ENCODE measurements around the gene CNTN4. TPM values are rescaled to one million over a fixed set of nuclear protein-coding genes. Genes with fewer than 3 reads are reported as not detected.

CNTN4 gene
- total RNA-seq, 1 donor = under 0.01 TPM

DNA sequence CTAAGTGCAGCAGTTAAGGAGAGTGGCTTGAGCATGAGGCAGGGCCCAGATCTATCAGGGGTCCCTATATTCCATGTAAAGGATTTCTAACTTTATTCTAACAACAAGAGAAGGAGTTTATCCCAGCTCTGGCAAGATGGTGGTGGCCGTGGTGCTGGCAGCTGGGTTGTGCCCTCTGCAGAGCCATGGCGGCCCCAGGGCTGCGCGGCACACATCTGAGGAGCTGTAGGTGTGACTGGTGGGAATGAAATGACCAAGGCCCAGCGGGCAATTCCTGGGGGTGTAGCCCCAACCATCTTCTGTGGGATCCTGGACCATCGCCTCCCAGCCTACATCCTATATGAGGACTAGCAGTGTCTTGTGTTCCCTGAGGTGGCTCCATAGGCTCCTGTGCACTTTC lies 263.5 kb downstream of the CNTN4 start:
- TF ChIP-seq, protein P1, sequence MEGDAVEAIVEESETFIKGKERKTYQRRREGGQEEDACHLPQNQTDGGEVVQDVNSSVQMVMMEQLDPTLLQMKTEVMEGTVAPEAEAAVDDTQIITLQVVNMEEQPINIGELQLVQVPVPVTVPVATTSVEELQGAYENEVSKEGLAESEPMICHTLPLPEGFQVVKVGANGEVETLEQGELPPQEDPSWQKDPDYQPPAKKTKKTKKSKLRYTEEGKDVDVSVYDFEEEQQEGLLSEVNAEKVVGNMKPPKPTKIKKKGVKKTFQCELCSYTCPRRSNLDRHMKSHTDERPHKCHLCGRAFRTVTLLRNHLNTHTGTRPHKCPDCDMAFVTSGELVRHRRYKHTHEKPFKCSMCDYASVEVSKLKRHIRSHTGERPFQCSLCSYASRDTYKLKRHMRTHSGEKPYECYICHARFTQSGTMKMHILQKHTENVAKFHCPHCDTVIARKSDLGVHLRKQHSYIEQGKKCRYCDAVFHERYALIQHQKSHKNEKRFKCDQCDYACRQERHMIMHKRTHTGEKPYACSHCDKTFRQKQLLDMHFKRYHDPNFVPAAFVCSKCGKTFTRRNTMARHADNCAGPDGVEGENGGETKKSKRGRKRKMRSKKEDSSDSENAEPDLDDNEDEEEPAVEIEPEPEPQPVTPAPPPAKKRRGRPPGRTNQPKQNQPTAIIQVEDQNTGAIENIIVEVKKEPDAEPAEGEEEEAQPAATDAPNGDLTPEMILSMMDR (IDR thresholded peaks at IDR 0.05; ENCODE audit: extremely low read depth, low read depth, low read length) = no peak

DNA sequence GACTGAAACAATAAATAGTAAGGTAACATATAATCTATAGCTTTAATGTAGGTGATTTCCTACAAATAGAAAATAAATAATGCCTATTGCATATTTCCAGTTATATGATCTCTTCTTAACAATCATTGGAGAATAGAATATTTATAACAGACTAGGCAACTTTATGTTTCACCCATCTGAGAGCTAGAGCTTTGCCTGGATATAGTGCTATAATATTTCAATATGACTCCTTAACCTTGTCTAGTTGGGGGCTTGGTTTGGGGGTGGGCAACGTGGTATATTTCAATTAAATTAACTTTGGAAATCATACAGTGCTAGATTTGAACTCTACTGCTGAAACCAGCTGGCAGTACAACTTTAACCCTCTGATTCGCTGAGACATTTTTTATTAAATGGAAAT lies 265.2 kb downstream of the CNTN4 start:
- Histone ChIP-seq H3K79me2 (ENCODE audit: insufficient read depth, low read length) (no peaks in the 10 kb centered on the region), H3K4me3 (ENCODE audit: insufficient read depth, low read length) (no peak overlapping the region), H4K20me1 (ENCODE audit: insufficient read depth, low read length) (no peaks in the 10 kb centered on the region), H3K4me1 (ENCODE audit: insufficient read depth, low read length) (no peaks in the 10 kb centered on the region), H3K4me2 (ENCODE audit: insufficient read depth, low read length) (no peak overlapping the region), H3K9me3 (ENCODE audit: low read depth, low read length) (peaks cover 2% of the 10 kb centered on the region), H3K36me3 (ENCODE audit: insufficient read depth, low read length) (no peaks in the 10 kb centered on the region), H3K27ac (ENCODE audit: low read depth, low read length) (no peak overlapping the region), H2AFZ (ENCODE audit: low read length) (no peak overlapping the region), H3K27me3 (ENCODE audit: insufficient read depth, low read length) (no peaks in the 10 kb centered on the region)
- no peak for DNase-seq (ENCODE audit: insufficient read length, low spot score, missing footprints)
- TF ChIP-seq, protein P1 (IDR thresholded peaks at IDR 0.05; ENCODE audit: extremely low read depth, low read depth, low read length) = no peak

More for the DNA sequence above, 263.5 kb downstream of the CNTN4 start:
- Histone ChIP-seq H3K4me1 (ENCODE audit: insufficient read depth, low read length) (no peaks in the 10 kb centered on the region), H4K20me1 (ENCODE audit: insufficient read depth, low read length) (no peaks in the 10 kb centered on the region), H3K79me2 (ENCODE audit: insufficient read depth, low read length) (no peaks in the 10 kb centered on the region), H3K4me3 (ENCODE audit: insufficient read depth, low read length) (no peak overlapping the region), H3K9me3 (ENCODE audit: low read depth, low read length) (peaks cover 2% of the 10 kb centered on the region), H2AFZ (ENCODE audit: low read length) (no peak overlapping the region), H3K27me3 (ENCODE audit: insufficient read depth, low read length) (no peaks in the 10 kb centered on the region), H3K4me2 (ENCODE audit: insufficient read depth, low read length) (no peak overlapping the region), H3K36me3 (ENCODE audit: insufficient read depth, low read length) (no peaks in the 10 kb centered on the region), H3K27ac (ENCODE audit: low read depth, low read length) (no peak overlapping the region)
- DNase-seq (ENCODE audit: insufficient read length, low spot score, missing footprints) = no peak

DNA sequence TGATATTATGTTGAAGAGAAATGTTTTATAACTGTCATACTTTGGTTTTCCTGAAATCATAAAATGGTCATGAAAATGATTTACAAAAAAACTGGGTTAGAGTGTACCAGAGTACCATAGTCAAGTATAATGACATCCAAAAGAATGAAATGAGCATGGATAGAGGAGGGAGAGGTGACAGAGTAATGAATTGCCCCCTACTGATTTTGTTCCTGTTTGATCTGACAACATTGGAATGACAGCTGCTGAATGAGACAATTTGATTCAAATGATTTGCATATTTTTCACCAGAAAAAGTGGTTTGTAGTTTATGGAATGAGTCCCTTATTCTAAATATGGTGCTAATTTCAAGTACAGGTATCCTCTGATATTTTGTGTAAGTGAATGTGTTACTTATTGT lies 271.7 kb downstream of the CNTN4 start:
- Histone ChIP-seq H3K27me3 (ENCODE audit: insufficient read depth, low read length) (no peaks in the 10 kb centered on the region), H2AFZ (ENCODE audit: low read length) (no peak overlapping the region), H3K79me2 (ENCODE audit: insufficient read depth, low read length) (no peaks in the 10 kb centered on the region), H3K4me3 (ENCODE audit: insufficient read depth, low read length) (no peak overlapping the region), H3K4me2 (ENCODE audit: insufficient read depth, low read length) (no peak overlapping the region), H3K4me1 (ENCODE audit: insufficient read depth, low read length) (no peaks in the 10 kb centered on the region), H4K20me1 (ENCODE audit: insufficient read depth, low read length) (no peaks in the 10 kb centered on the region), H3K9me3 (ENCODE audit: low read depth, low read length) (no peaks in the 10 kb centered on the region), H3K36me3 (ENCODE audit: insufficient read depth, low read length) (no peaks in the 10 kb centered on the region), H3K27ac (ENCODE audit: low read depth, low read length) (no peak overlapping the region)
- TF ChIP-seq, protein P1 (IDR thresholded peaks at IDR 0.05; ENCODE audit: extremely low read depth, low read depth, low read length) = no peak
- no peak for DNase-seq (ENCODE audit: insufficient read length, low spot score, missing footprints)

DNA sequence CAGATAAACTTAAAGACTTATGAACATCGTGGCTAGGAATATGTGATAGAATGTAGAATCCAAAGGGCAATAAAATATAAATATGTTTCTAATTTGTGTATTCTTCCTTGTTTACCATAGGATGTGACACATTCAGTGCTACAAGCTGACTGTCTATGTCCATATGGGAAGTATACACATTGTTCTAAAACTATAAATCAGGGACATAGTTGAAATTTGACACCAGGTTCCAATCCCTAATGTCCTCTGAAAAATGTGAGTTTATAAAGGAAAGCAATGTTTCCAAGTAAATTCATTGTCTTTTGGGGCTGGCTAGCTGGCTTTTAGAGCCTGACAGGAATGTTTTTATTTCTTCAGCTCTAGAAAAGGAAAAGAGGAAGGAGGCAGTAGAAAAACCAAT lies 273.6 kb downstream of the CNTN4 start:
- TF ChIP-seq, protein P1 (IDR thresholded peaks at IDR 0.05; ENCODE audit: extremely low read depth, low read depth, low read length) = no peak
- no peak overlapping the region for H3K4me2 ChIP-seq (ENCODE audit: insufficient read depth, low read length)
- no peak overlapping the region for H3K27ac ChIP-seq (ENCODE audit: low read depth, low read length)
- no peaks in the 10 kb centered on the region for H4K20me1 ChIP-seq (ENCODE audit: insufficient read depth, low read length)
- H3K79me2 ChIP-seq (ENCODE audit: insufficient read depth, low read length) = no peaks in the 10 kb centered on the region
- no peaks in the 10 kb centered on the region for H3K36me3 ChIP-seq (ENCODE audit: insufficient read depth, low read length)
- no peak overlapping the region for H2AFZ ChIP-seq (ENCODE audit: low read length)
- H3K4me1 ChIP-seq (ENCODE audit: insufficient read depth, low read length) = no peaks in the 10 kb centered on the region
- H3K4me3 ChIP-seq (ENCODE audit: insufficient read depth, low read length) = no peak overlapping the region
- no peaks in the 10 kb centered on the region for H3K27me3 ChIP-seq (ENCODE audit: insufficient read depth, low read length)
- DNase-seq (ENCODE audit: insufficient read length, low spot score, missing footprints) = no peak
- no peaks in the 10 kb centered on the region for H3K9me3 ChIP-seq (ENCODE audit: low read depth, low read length)

Measured in osteoblast (primary cell).